ENCODE results near the gene ANKRD33B.

ANKRD33B gene

GRCh38 chr5:10537624-10538023, 26.2 kb upstream of the ANKRD33B start:
- no peak for DNase-seq (ENCODE audit: low spot score)
- H3K27ac ChIP-seq: no peak overlapping the region
- no peak for TF ChIP-seq CTCF (IDR thresholded peaks at IDR 0.05)
- H3K4me3 ChIP-seq: no peak overlapping the region

- DNase-seq (ENCODE audit: low spot score): no peak
- H3K27ac ChIP-seq: no peak overlapping the region
- TF ChIP-seq CTCF (IDR thresholded peaks at IDR 0.05): no peak
- no peak overlapping the region for H3K4me3 ChIP-seq
These were observed 25.6 kb upstream of the ANKRD33B start for GRCh38 chr5:10538103-10538788.

- Histone ChIP-seq H3K27ac (no peak overlapping the region), H3K4me3 (no peak overlapping the region)
- no peak for TF ChIP-seq CTCF (IDR thresholded peaks at IDR 0.05)
- DNase-seq (ENCODE audit: low spot score): no peak
These were observed 24.8 kb upstream of the ANKRD33B start for GRCh38 chr5:10538789-10539686.

GRCh38 chr5:10539687-10539998, 24.2 kb upstream of the ANKRD33B start:
- no peak for TF ChIP-seq CTCF (IDR thresholded peaks at IDR 0.05)
- no peak overlapping the region for H3K27ac ChIP-seq
- no peak overlapping the region for H3K4me3 ChIP-seq
- no peak for DNase-seq (ENCODE audit: low spot score)

GRCh38 chr5:10540036-10540544, 23.8 kb upstream of the ANKRD33B start:
- TF ChIP-seq CTCF (IDR thresholded peaks at IDR 0.05): no peak
- no peak overlapping the region for H3K27ac ChIP-seq
- no peak for DNase-seq (ENCODE audit: low spot score)
- no peak overlapping the region for H3K4me3 ChIP-seq

GRCh38 chr5:10540951-10541646, 22.8 kb upstream of the ANKRD33B start:
- Histone ChIP-seq H3K27ac (no peak overlapping the region), H3K4me3 (no peak overlapping the region)
- DNase-seq (ENCODE audit: low spot score): no peak
- TF ChIP-seq CTCF (IDR thresholded peaks at IDR 0.05): no peak

All from coronary artery (tissue), 2 donors.